ENCODE data around the gene RPP30.

RPP30 gene

DNA sequence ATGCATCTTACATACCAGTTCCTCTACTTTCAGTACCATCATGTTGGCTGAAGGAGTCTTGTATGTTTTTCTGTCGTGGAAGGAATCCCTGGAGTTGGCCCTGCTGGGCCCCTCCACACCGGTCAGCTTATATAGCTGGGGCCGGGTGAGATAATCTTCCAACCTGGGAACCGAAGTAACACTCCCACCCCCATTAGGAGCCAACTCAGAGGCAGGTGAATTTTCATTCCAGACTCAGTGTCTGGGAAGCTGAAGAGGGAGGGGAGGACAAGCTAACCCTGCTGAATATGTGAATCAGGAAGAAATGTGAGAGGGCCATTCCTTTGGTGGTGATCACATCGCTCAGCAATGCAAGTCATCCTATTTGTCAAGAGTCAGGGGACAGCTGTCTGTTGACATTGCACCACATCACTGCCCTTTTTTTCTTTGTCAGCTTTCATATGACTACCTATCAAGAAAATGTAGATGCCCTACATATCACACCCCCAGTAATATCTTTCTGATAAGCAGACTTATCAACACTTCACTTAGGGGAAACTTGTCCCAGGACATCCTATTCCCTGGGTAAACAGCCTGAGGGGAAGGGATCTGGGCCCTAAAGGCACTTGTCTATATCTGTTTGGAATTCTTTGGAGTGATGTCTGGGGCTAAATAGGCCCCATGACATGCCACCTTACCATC, 49.4 kb downstream of the RPP30 start, which contains the start of gene ANKRD1:
TSS of gene ANKRD1 (minus strand) at position 102 of the 681 bp plus-strand sequence. CDS start at position 42, 60 bp downstream.
- peak; percentile 30 for DNase-seq (ENCODE audit: extremely low read depth, low read depth)
- no peak within 1 kb of the TSS for H3K4me3 ChIP-seq (replicated peaks; ENCODE audit: low read depth, low read length)
- TF ChIP-seq, protein P1, sequence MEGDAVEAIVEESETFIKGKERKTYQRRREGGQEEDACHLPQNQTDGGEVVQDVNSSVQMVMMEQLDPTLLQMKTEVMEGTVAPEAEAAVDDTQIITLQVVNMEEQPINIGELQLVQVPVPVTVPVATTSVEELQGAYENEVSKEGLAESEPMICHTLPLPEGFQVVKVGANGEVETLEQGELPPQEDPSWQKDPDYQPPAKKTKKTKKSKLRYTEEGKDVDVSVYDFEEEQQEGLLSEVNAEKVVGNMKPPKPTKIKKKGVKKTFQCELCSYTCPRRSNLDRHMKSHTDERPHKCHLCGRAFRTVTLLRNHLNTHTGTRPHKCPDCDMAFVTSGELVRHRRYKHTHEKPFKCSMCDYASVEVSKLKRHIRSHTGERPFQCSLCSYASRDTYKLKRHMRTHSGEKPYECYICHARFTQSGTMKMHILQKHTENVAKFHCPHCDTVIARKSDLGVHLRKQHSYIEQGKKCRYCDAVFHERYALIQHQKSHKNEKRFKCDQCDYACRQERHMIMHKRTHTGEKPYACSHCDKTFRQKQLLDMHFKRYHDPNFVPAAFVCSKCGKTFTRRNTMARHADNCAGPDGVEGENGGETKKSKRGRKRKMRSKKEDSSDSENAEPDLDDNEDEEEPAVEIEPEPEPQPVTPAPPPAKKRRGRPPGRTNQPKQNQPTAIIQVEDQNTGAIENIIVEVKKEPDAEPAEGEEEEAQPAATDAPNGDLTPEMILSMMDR (IDR thresholded peaks at IDR 0.05; ENCODE audit: low read depth, low read length, missing control alignments): no peak

DNA sequence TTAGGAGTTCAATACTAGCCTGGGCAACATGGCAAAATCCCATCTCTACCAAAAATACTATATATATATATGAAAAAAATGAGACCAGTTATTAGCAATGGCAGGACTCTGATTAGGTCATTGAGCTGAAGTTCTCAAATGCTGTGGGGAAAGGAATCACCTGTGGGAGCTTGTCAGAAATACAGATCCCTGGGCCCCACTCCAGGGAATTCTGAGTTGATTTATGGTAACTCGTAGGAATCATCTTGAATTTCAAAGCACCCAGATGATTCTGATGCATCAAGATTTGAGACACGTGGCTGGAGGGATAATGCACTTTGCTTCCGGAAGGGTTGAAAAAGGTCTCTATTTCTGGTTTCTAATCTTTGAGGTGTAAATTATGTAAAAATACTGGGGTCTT, 50.1 kb downstream of the RPP30 start:
- TF ChIP-seq, protein P1 (IDR thresholded peaks at IDR 0.05; ENCODE audit: low read depth, low read length, missing control alignments): no peak
- DNase-seq (ENCODE audit: extremely low read depth, low read depth): no peak
- no peak overlapping the region for H3K4me3 ChIP-seq (replicated peaks; ENCODE audit: low read depth, low read length)

DNA sequence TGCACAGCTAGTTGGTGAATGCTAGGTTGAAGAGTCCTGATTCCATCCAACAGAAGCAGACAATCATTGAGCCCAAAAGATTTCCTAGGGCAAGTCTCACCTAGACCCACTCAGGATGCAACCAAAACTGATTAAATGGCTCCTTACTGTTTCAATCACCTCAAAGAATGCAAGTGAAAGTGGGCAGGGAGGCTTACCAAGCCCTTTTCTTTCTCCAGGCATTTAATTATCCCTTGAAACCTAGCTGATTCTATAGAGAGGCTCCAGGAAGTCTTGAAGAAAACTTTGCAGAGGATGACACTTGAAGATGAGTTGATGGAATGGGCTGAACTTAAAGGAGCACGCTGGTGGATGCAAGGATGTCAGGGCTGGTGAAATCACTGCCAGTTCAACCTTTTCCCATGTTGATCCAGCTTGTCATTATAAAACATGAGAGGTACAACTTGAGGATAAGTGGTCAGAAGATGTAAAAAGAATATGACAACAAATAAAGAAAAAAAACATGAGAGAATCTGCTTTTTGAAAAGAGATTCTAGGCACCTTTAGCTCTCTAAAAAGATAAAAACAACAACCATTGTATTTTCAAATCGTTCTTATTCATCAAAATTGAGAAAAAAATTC, 51.4 kb downstream of the RPP30 start:
- no peak overlapping the region for H3K4me3 ChIP-seq (replicated peaks; ENCODE audit: low read depth, low read length)
- DNase-seq (ENCODE audit: extremely low read depth, low read depth): no peak
- TF ChIP-seq, protein P1 (IDR thresholded peaks at IDR 0.05; ENCODE audit: low read depth, low read length, missing control alignments): no peak

DNA sequence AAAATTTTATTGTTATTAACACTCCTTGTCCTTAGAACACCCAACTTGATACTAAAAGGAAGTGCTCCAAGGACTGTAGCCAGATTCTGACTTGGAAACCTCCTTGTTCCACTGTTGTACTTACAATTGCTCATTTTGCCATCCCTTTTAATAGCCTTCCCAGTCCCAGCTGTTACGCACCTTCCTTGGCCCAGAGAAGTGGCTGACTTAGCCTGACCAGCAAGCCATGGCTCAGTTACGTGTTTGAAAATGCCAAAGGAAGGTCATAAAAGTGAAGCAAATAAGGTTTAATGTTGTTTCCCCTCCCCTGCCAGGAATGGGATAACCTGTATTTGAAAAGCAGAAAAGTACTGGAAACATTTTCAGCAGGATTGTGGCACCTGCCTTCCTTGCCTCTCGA, 52.8 kb downstream of the RPP30 start:
- TF ChIP-seq, protein P1 (IDR thresholded peaks at IDR 0.05; ENCODE audit: low read depth, low read length, missing control alignments): no peak
- DNase-seq (ENCODE audit: extremely low read depth, low read depth): no peak
- no peak overlapping the region for H3K4me3 ChIP-seq (replicated peaks; ENCODE audit: low read depth, low read length)

DNA sequence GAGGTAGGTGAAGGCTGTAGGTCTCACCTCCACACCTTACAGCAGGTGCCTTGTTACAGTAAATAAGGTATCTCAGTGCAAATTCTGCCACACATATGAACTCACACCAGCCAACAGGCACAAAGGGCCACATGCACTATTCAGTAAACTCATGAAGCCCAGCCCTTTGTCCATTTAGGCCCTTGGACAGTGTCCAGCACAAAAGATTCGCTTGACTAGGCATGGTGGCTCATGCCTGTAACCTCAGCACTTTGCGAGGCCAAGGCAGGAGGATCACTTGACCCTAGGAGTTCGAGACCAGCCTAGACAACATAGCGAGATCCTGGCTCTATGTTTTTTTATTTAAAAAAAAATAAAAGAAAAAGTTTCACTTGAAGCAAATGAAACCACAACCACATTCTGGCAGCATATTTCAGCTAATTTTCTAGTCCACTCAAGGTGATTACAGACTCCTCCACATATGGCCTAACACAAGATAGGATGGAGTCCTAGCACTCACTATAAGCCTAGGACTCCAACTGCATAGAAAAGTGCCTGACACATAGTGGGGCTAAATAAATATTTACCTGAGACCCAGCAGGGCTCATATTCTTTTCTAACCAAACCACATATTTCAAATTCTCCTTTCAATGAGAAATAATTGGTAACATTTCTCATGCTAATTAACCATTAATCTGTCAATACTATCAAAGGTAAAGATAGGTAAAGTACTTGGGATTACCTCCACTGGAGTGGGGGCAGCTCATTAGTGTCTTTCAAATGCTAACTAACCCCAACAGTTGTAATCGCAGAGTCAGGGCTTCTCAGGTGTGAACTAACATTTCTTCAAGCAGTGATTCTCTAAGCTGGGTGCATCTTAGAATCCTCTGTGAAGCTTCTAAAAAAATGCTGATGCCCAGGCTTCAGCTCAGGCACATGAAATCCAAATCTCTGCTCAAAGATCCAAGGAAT, 53.6 kb downstream of the RPP30 start:
- TF ChIP-seq, protein P1 (IDR thresholded peaks at IDR 0.05; ENCODE audit: low read depth, low read length, missing control alignments): no peak
- no peak for DNase-seq (ENCODE audit: extremely low read depth, low read depth)

DNA sequence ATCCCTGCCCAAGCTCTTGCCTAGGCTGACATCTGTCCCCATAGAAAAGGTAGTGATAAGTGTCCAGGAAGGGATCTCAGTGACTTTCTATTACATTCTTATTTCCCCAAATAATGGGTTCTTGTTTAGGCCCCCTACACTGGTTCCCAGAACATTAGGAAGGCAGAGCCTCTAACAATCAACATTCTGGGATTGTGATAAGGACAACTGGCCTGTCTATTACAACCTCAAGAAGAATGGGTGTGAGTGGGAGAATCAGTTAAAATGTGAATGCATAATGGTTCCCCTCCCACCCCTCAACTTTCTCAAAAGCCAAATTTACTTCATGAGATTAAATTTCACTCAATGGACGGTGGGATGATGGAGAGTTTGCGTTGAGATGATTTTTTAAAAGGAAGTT, 55.5 kb downstream of the RPP30 start:
- TF ChIP-seq, protein P1 (IDR thresholded peaks at IDR 0.05; ENCODE audit: low read depth, low read length, missing control alignments): no peak
- no peak overlapping the region for H3K4me3 ChIP-seq (replicated peaks; ENCODE audit: low read depth, low read length)
- no peak for DNase-seq (ENCODE audit: extremely low read depth, low read depth)

More for the DNA sequence above, 53.6 kb downstream of the RPP30 start:
- no peak overlapping the region for H3K4me3 ChIP-seq (replicated peaks; ENCODE audit: low read depth, low read length)
